ENCODE measurements around the gene TCF7L1.

DNA sequence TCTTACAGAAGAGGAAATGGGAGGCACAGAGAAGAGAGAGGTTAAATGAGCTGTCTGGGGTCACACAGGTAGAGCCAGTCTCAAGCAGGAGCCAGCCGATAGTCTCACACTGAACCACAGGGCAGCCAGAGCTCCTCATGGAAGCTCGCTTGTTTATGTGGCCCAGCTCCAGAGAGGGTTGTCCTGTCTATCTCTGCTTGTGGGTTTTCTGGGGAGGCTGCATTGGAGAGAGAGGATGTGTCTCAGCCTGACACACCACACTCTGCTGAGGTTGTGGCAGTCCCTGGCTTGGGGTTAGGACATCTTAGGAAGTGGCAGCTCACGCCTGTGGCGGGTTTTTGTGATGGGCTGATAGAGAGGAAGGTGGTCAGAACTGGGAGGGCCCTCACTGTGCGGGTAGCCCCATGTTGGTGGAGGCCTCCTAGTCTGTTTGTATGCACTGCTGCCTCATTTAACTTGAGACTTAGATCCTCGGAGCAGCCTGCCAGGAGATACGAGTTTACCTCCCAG lies 52.3 kb downstream of the TCF7L1 start:
- TF ChIP-seq, protein P1, sequence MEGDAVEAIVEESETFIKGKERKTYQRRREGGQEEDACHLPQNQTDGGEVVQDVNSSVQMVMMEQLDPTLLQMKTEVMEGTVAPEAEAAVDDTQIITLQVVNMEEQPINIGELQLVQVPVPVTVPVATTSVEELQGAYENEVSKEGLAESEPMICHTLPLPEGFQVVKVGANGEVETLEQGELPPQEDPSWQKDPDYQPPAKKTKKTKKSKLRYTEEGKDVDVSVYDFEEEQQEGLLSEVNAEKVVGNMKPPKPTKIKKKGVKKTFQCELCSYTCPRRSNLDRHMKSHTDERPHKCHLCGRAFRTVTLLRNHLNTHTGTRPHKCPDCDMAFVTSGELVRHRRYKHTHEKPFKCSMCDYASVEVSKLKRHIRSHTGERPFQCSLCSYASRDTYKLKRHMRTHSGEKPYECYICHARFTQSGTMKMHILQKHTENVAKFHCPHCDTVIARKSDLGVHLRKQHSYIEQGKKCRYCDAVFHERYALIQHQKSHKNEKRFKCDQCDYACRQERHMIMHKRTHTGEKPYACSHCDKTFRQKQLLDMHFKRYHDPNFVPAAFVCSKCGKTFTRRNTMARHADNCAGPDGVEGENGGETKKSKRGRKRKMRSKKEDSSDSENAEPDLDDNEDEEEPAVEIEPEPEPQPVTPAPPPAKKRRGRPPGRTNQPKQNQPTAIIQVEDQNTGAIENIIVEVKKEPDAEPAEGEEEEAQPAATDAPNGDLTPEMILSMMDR (IDR thresholded peaks at IDR 0.05; ENCODE audit: extremely low read depth in 1 of 2, insufficient read depth in 1 of 2, low read depth in 1 of 2, low read length in 2 of 2), result no peak
- TF ChIP-seq EZH2 (IDR thresholded peaks at IDR 0.05; ENCODE audit: borderline replicate concordance, low read depth, low read length, severe bottlenecking), result no peak
- TF ChIP-seq, protein P2, sequence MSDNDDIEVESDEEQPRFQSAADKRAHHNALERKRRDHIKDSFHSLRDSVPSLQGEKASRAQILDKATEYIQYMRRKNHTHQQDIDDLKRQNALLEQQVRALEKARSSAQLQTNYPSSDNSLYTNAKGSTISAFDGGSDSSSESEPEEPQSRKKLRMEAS (IDR thresholded peaks at IDR 0.05; ENCODE audit: insufficient read depth, insufficient read length), result no peak

All from endothelial cell of umbilical vein (primary cell).